Liver (tissue), 9 donors: Measurements from ENCODE around the gene CAPN15. TPM values are rescaled to one million over a fixed set of nuclear protein-coding genes. Genes with fewer than 3 reads are reported as not detected.

Source experiments
- DNase-seq: peaks from one replicate; pipeline ENCODE4 v3.0.0-alpha.2; 2017; ENCODE audit warnings: low spot score
- H3K27ac ChIP-seq, 2 donors: one replicate each; pipeline ENCODE4 v1.7.0; 2013; ENCODE audit warnings: inconsistent platforms in 2 of 2, low read length in 2 of 2, control low read depth in 1 of 2, low read depth in 1 of 2, mild to moderate bottlenecking in 1 of 2
- H3K27me3 ChIP-seq, 4 donors: one replicate each; pipeline versions ENCODE4 v1.6.1 to v1.7.0; 2013; ENCODE audit warnings: low read length in 3 of 4, inconsistent platforms in 1 of 4, mild to moderate bottlenecking in 1 of 4, moderate library complexity in 1 of 4; ENCODE audit not compliant: control insufficient read depth in 4 of 4, insufficient read depth in 4 of 4
- H3K36me3 ChIP-seq, 4 donors: one replicate each; pipeline versions ENCODE4 v1.6.1 to v1.7.0; 2013; ENCODE audit warnings: low read length in 3 of 4, mild to moderate bottlenecking in 3 of 4, low read depth in 1 of 4, moderate library complexity in 1 of 4; ENCODE audit not compliant: control insufficient read depth in 4 of 4, insufficient read depth in 3 of 4
- H3K4me1 ChIP-seq, 4 donors: one replicate each; pipeline versions ENCODE4 v1.6.1 to v1.7.0; 2013; ENCODE audit warnings: low read length in 3 of 4, mild to moderate bottlenecking in 3 of 4, moderate library complexity in 1 of 4; ENCODE audit not compliant: control insufficient read depth in 4 of 4, insufficient read depth in 4 of 4
- H3K4me3 ChIP-seq, 3 donors: one replicate each; pipeline versions ENCODE4 v1.6.1 to v1.7.0; 2013; ENCODE audit warnings: low read length in 3 of 3, control low read depth in 1 of 3, low read depth in 1 of 3, mild to moderate bottlenecking in 1 of 3
- H3K9ac ChIP-seq, 2 donors: one replicate each; pipeline ENCODE4 v1.7.0; 2013; ENCODE audit warnings: low read length in 2 of 2, mild to moderate bottlenecking in 2 of 2, moderate library complexity in 2 of 2, control low read depth in 1 of 2, low read depth in 1 of 2
- H3K9me3 ChIP-seq, 4 donors: one replicate each; pipeline versions ENCODE4 v1.6.1 to v1.7.0; 2013; ENCODE audit warnings: low read length in 3 of 4; ENCODE audit not compliant: control insufficient read depth in 4 of 4
- ATF3 ChIP-seq: IDR thresholded peaks from 2 replicates; pipeline ENCODE4 v1.6.1; 2016; ENCODE audit warnings: antibody characterized with exemption
- CTCF ChIP-seq: fragments of 150-350 bp; IDR thresholded peaks from 2 replicates; pipeline ENCODE4 v1.5.1; 2017; ENCODE audit warnings: improper control_type of control experiment, low read depth, low read length; ENCODE audit not compliant: missing input control
- FOXA2 ChIP-seq: IDR thresholded peaks from 2 replicates; pipeline ENCODE4 v1.6.1; 2016; ENCODE audit warnings: antibody characterized with exemption
- GABPA ChIP-seq, 2 donors: IDR thresholded peaks in 1 of 2; conservative IDR thresholded peaks in 1 of 2; 2 replicates each; pipeline ENCODE4 v1.6.1; 2016; ENCODE audit warnings: antibody characterized with exemption in 2 of 2, mild to moderate bottlenecking in 1 of 2, moderate library complexity in 1 of 2
- HNF4A ChIP-seq, 2 donors: conservative IDR thresholded peaks; 2 replicates each; pipeline ENCODE4 v1.6.1; 2016; ENCODE audit warnings: antibody characterized with exemption in 2 of 2, mild to moderate bottlenecking in 2 of 2
- HNF4G ChIP-seq: IDR thresholded peaks from 2 replicates; pipeline ENCODE4 v1.6.1; 2016; ENCODE audit warnings: antibody characterized with exemption
- JUND ChIP-seq, 2 donors: IDR thresholded peaks; 2 replicates each; pipeline ENCODE4 v1.6.1; 2016; ENCODE audit warnings: antibody characterized with exemption in 2 of 2
- MAX ChIP-seq: IDR thresholded peaks from 2 replicates; pipeline ENCODE4 v1.6.1; 2016; ENCODE audit warnings: antibody characterized with exemption
- NR2F2 ChIP-seq: IDR thresholded peaks from 2 replicates; pipeline ENCODE4 v1.6.1; 2016; ENCODE audit warnings: antibody characterized with exemption
- RAD21 ChIP-seq, 2 donors: IDR thresholded peaks; 2 replicates each; pipeline ENCODE4 v1.6.1; 2016; ENCODE audit warnings: antibody characterized with exemption in 2 of 2, mild to moderate bottlenecking in 2 of 2
- RXRA ChIP-seq, 2 donors: IDR thresholded peaks; 2 replicates each; pipeline ENCODE4 v1.6.1; 2017 to 2018; ENCODE audit warnings: antibody characterized with exemption in 2 of 2, mild to moderate bottlenecking in 1 of 2
- SP1 ChIP-seq: IDR thresholded peaks from 2 replicates; pipeline ENCODE4 v1.6.1; 2018; ENCODE audit warnings: antibody characterized with exemption, mild to moderate bottlenecking
- TAF1 ChIP-seq: conservative IDR thresholded peaks from 2 replicates; pipeline ENCODE4 v1.6.1; 2016; ENCODE audit warnings: antibody characterized with exemption, mild to moderate bottlenecking
- YY1 ChIP-seq: IDR thresholded peaks from 2 replicates; pipeline ENCODE4 v1.6.1; 2016; ENCODE audit warnings: antibody characterized with exemption, mild to moderate bottlenecking
- WGBS: extraction: QIAGEN DNeasy Blood & Tissue Kit; methylation state at CpG from one replicate; pipeline ENCODE4 v1.1.7; 2013; 5-methylcytosine and 5-hydroxymethylcytosine counted together
- polyA plus RNA-seq, 2 donors: library from polyadenylated mRNA; stranded (reverse) in 1 of 2; unstranded in 1 of 2; fragments of 200-250 nt in 1 of 2; fragments of >200 nt in 1 of 2; fragmentation: Nextera tagmentation in 1 of 2; extraction: Ambion mirVana in 1 of 2; gene quantifications; one replicate each; pipeline versions ENCODE4 v1.2.1 to v1.2.3, GENCODE V29; 2013 to 2015
- total RNA-seq, 2 donors: library from RNA; depleted of rRNA; stranded (reverse); fragments of >200 nt; gene quantifications; one replicate each; pipeline ENCODE4 v1.2.3, GENCODE V29; 2014
- donor health status: healthy.
- donor health status: healthy.
- donor health status: healthy.
- donor health status: healthy.
- donor health status: healthy.

Gene CAPN15
- total and polyA plus RNA-seq, 4 donors = 5.9 to 37.2 (median 21.6) TPM

- TF ChIP-seq CTCF (peak; percentile 32), ATF3 (no peak), RAD21 (IDR thresholded peaks at IDR 0.05) (peak in 1 of 2 donors; percentile 54)
Observed at GRCh38 chr16:585351-585750, 57.8 kb downstream of the CAPN15 start (continued).

GRCh38 chr16:586047-586644 is 58.6 kb downstream of the CAPN15 start:
- Histone ChIP-seq H3K36me3 (no peaks in the 10 kb centered on the region), H3K4me1 (peaks cover 14 to 57% (median 44%) of the 10 kb centered on the region in 4 donors), H3K4me3 (no peak overlapping the region), H3K9ac (no peak overlapping the region), H3K27me3 (no peaks in the 10 kb centered on the region), H3K27ac (no peak overlapping the region), H3K9me3 (no peaks in the 10 kb centered on the region)
- 62% methylated on average over 16 of the region's 16 CpGs for WGBS
- TF ChIP-seq HNF4G (no peak), NR2F2 (no peak)
- no peak for DNase-seq

GRCh38 chr16:586645-587590 is 59.4 kb downstream of the CAPN15 start:
- Histone ChIP-seq H3K27ac (no peak overlapping the region), H3K9ac (no peak overlapping the region), H3K36me3 (no peaks in the 10 kb centered on the region), H3K4me1 (peaks cover 17 to 64% (median 50%) of the 10 kb centered on the region in 4 donors), H3K27me3 (no peaks in the 10 kb centered on the region), H3K4me3 (no peak overlapping the region), H3K9me3 (no peaks in the 10 kb centered on the region)
- 74% methylated on average over 14 of the region's 14 CpGs for WGBS
- TF ChIP-seq RAD21 (IDR thresholded peaks at IDR 0.05) (peak in 1 of 2 donors; percentile 22), JUND (IDR thresholded peaks at IDR 0.05) (no peak), MAX (no peak), GABPA (IDR thresholded peaks at IDR 0.05 in 1 of 2, conservative IDR thresholded peaks at IDR 0.05 in 1 of 2) (no peak), CTCF (no peak), RXRA (IDR thresholded peaks at IDR 0.05) (peak; percentile 36 to 67), YY1 (no peak), NR2F2 (peak; percentile 61), SP1 (peak; percentile 56), TAF1 (no peak), FOXA2 (no peak), HNF4A (conservative IDR thresholded peaks at IDR 0.05) (peak; percentile 56 to 81)
- peak; percentile 46 for DNase-seq
